ENCODE results near the gene FRMD4A.
A peak's percentile ranks its signal among the peaks of the same experiment; 100 is the strongest.

FRMD4A gene

GRCh38 chr10:13670311-13670710 lies 660.4 kb downstream of the FRMD4A start:
- no peak for DNase-seq (ENCODE audit: low read depth)

GRCh38 chr10:13669901-13670300 lies 660.8 kb downstream of the FRMD4A start:
- DNase-seq (ENCODE audit: low read depth), result no peak

- DNase-seq (ENCODE audit: low read depth), result no peak
Observed at GRCh38 chr10:13669182-13669855, 661.4 kb downstream of the FRMD4A start.

- DNase-seq (ENCODE audit: low read depth), result no peak
Observed at GRCh38 chr10:13668126-13668525, 662.6 kb downstream of the FRMD4A start.

GRCh38 chr10:13665516-13666262 lies 665.0 kb downstream of the FRMD4A start:
- DNase-seq (ENCODE audit: low read depth), result no peak

GRCh38 chr10:13661256-13661655 lies 669.5 kb downstream of the FRMD4A start:
- DNase-seq (ENCODE audit: low read depth), result no peak

- no peak for DNase-seq (ENCODE audit: low read depth)
Observed at GRCh38 chr10:13660551-13660920, 670.2 kb downstream of the FRMD4A start.

GRCh38 chr10:13659887-13660550 lies 670.7 kb downstream of the FRMD4A start:
- DNase-seq (ENCODE audit: low read depth), result peak; percentile 49

GRCh38 chr10:13658871-13659685 lies 671.6 kb downstream of the FRMD4A start:
- no peak for DNase-seq (ENCODE audit: low read depth)

GRCh38 chr10:13658264-13658663 lies 672.5 kb downstream of the FRMD4A start:
- no peak for DNase-seq (ENCODE audit: low read depth)

GRCh38 chr10:13657101-13657680 lies 673.5 kb downstream of the FRMD4A start:
- no peak for DNase-seq (ENCODE audit: low read depth)

- no peak for DNase-seq (ENCODE audit: low read depth)
Observed at GRCh38 chr10:13656337-13657100, 674.2 kb downstream of the FRMD4A start.

GRCh38 chr10:13654846-13655245 lies 675.9 kb downstream of the FRMD4A start:
- no peak for DNase-seq (ENCODE audit: low read depth)

GRCh38 chr10:13654118-13654830 lies 676.5 kb downstream of the FRMD4A start:
- DNase-seq (ENCODE audit: low read depth), result no peak

- DNase-seq (ENCODE audit: low read depth), result no peak
Observed at GRCh38 chr10:13652860-13653259, 677.9 kb downstream of the FRMD4A start.

GRCh38 chr10:13651969-13652720 lies 678.6 kb downstream of the FRMD4A start:
- no peak for DNase-seq (ENCODE audit: low read depth)

- DNase-seq (ENCODE audit: low read depth), result no peak
Observed at GRCh38 chr10:13650961-13651360, 679.8 kb downstream of the FRMD4A start.

GRCh38 chr10:13649844-13650520 lies 680.7 kb downstream of the FRMD4A start:
- DNase-seq (ENCODE audit: low read depth), result no peak

GRCh38 chr10:13648425-13648824 lies 682.3 kb downstream of the FRMD4A start:
- DNase-seq (ENCODE audit: low read depth), result no peak

All from activated T-helper 9 cell treated with anti-CD3 and anti-CD28 coated beads, Interleukin-2, amount 50 U/mL, for 16 hours (primary cell).